Stimulated activated CD8-positive, alpha-beta memory T cell treated with anti-CD3 and anti-CD28 coated beads, Interleukin-4, amount 100 ng/mL, for 1 hour (primary cell): ENCODE results near the gene TPCN2.

ENCODE experiments used
- DNase-seq, 2 donors: peaks; one replicate each; pipeline ENCODE4 v3.0.0-alpha.2; 2020; ENCODE audit warnings: low read depth in 2 of 2, low spot score in 1 of 2

The TPCN2 gene

GRCh38 chr11:69160296-69161116 is 111.8 kb downstream of the TPCN2 start:
- no peak for DNase-seq

GRCh38 chr11:69161117-69161407 is 112.3 kb downstream of the TPCN2 start:
- no peak for DNase-seq

GRCh38 chr11:69162505-69162904 is 113.8 kb downstream of the TPCN2 start:
- DNase-seq = no peak

- no peak for DNase-seq
Observed at GRCh38 chr11:69163842-69164241, 115.1 kb downstream of the TPCN2 start.

- no peak for DNase-seq
Observed at GRCh38 chr11:69164824-69165223, 116.1 kb downstream of the TPCN2 start.

GRCh38 chr11:69165775-69166174 is 117.0 kb downstream of the TPCN2 start:
- DNase-seq = no peak

- no peak for DNase-seq
Observed at GRCh38 chr11:69166218-69167115, 117.7 kb downstream of the TPCN2 start.

- DNase-seq = no peak
Observed at GRCh38 chr11:69167130-69167915, 118.6 kb downstream of the TPCN2 start.

- DNase-seq = no peak
Observed at GRCh38 chr11:69167916-69168691, 119.4 kb downstream of the TPCN2 start.

- DNase-seq = no peak
Observed at GRCh38 chr11:69169479-69169878, 120.7 kb downstream of the TPCN2 start.

- DNase-seq = no peak
Observed at GRCh38 chr11:69170704-69171103, 122.0 kb downstream of the TPCN2 start.

- DNase-seq = no peak
Observed at GRCh38 chr11:69171476-69172240, 122.9 kb downstream of the TPCN2 start.

GRCh38 chr11:69172674-69173073 is 123.9 kb downstream of the TPCN2 start:
- DNase-seq = no peak

- no peak for DNase-seq
Observed at GRCh38 chr11:69173331-69173730, 124.6 kb downstream of the TPCN2 start.

GRCh38 chr11:69173925-69174581 is 125.3 kb downstream of the TPCN2 start:
- DNase-seq = no peak

- no peak for DNase-seq
Observed at GRCh38 chr11:69174841-69175240, 126.1 kb downstream of the TPCN2 start.

GRCh38 chr11:69178819-69179482 is 130.2 kb downstream of the TPCN2 start:
- DNase-seq = no peak

- DNase-seq = no peak
Observed at GRCh38 chr11:69180226-69180625, 131.5 kb downstream of the TPCN2 start.

- DNase-seq = no peak
Observed at GRCh38 chr11:69180726-69181125, 132.0 kb downstream of the TPCN2 start.
